ENCODE measurements around the gene PINLYP. TPM values are rescaled to one million over a fixed set of nuclear protein-coding genes. Genes with fewer than 3 reads are reported as not detected.

The PINLYP gene
- total RNA-seq, 4 donors from 2014 or later, result 3.3 to 11.7 (median 6.0) TPM

- no peak for TF ChIP-seq CTCF (IDR thresholded peaks at IDR 0.05; ENCODE audit: low read depth)
Observed at GRCh38 chr19:43533546-43534304, 41.9 kb upstream of the PINLYP start.

- no peak for TF ChIP-seq CTCF (IDR thresholded peaks at IDR 0.05; ENCODE audit: low read depth)
Observed at GRCh38 chr19:43534305-43534815, 41.2 kb upstream of the PINLYP start.

GRCh38 chr19:43534816-43535761, 40.5 kb upstream of the PINLYP start:
- no peak for TF ChIP-seq CTCF (IDR thresholded peaks at IDR 0.05; ENCODE audit: low read depth)

- TF ChIP-seq CTCF (IDR thresholded peaks at IDR 0.05; ENCODE audit: low read depth), result no peak
Observed at GRCh38 chr19:43538922-43539321, 36.7 kb upstream of the PINLYP start.

- TF ChIP-seq CTCF (IDR thresholded peaks at IDR 0.05; ENCODE audit: low read depth), result no peak
Observed at GRCh38 chr19:43540381-43540780, 35.2 kb upstream of the PINLYP start.

- TF ChIP-seq CTCF (IDR thresholded peaks at IDR 0.05; ENCODE audit: low read depth), result no peak
Observed at GRCh38 chr19:43541920-43542650, 33.5 kb upstream of the PINLYP start.
